K562 (cell line): ENCODE data around the gene TMEM53. TPM values are rescaled to one million over a fixed set of nuclear protein-coding genes. Genes with fewer than 3 reads are reported as not detected.
A peak's percentile ranks its signal among the peaks of the same experiment; 100 is the strongest.

Source experiments
- ARID3B ChIP-seq: fragments of 250-450 bp; sonication (Bioruptor Pico); IDR thresholded peaks from 2 replicates; pipeline ENCODE4 v1.4.0; 2020; ENCODE audit warnings: borderline replicate concordance
- CREB3 ChIP-seq: fragments of 450-650 bp; conservative IDR thresholded peaks from 2 replicates; pipeline ENCODE4 v1.6.1; 2016; ENCODE audit warnings: missing genetic modification characterization, low read depth, mild to moderate bottlenecking, missing compliant biosample characterization, moderate library complexity
- ELF2 ChIP-seq: fragments of 250-450 bp; sonication (Bioruptor Pico); IDR thresholded peaks from 2 replicates; pipeline ENCODE4 v1.5.0; 2021; ENCODE audit warnings: mild to moderate bottlenecking
- FOXP4 ChIP-seq: sonication (generic); formaldehyde crosslinking; IDR thresholded peaks from 2 replicates; pipeline ENCODE4 v1.8.0; 2022; ENCODE audit warnings: mild to moderate bottlenecking, missing genetic modification reagents, borderline replicate concordance
- MBD2 ChIP-seq: sonication (generic); IDR thresholded peaks from 2 replicates; pipeline ENCODE4 v1.6.1; 2016; ENCODE audit warnings: low read depth, borderline replicate concordance
- NR3C1 ChIP-seq: sonication (generic); formaldehyde crosslinking; IDR thresholded peaks from 2 replicates; pipeline ENCODE4 v1.8.1; 2022; ENCODE audit warnings: missing genetic modification reagents
- RCOR1 ChIP-seq, 2 experiments: IDR thresholded peaks; 2 replicates each; pipeline ENCODE4 v1.6.1; 2012; ENCODE audit warnings: low read depth in 2 of 2, low read length in 2 of 2, borderline replicate concordance in 1 of 2, improper control_type of control experiment in 1 of 2
- SMAD1 ChIP-seq: fragments of 150-350 bp; IDR thresholded peaks from 2 replicates; pipeline ENCODE4 v1.6.1; 2014; ENCODE audit warnings: low read length, low read depth; ENCODE audit not compliant: partially characterized antibody
- XRCC5 ChIP-seq: fragments of 200-400 bp; formaldehyde crosslinking; IDR thresholded peaks from 2 replicates; pipeline ENCODE4 v1.6.1; 2017; ENCODE audit warnings: low read depth, mild to moderate bottlenecking, low read length
- ZBTB1 ChIP-seq: sonication (generic); formaldehyde crosslinking; IDR thresholded peaks from 2 replicates; pipeline ENCODE4 v1.8.1; 2023; ENCODE audit warnings: missing genetic modification reagents, low read depth, mild to moderate bottlenecking, borderline replicate concordance
- ZFP91 ChIP-seq: sonication (generic); formaldehyde crosslinking; IDR thresholded peaks from 2 replicates; pipeline ENCODE4 v1.8.0; 2022; ENCODE audit warnings: mild to moderate bottlenecking, missing genetic modification reagents
- ZNF263 ChIP-seq: sonication (generic); formaldehyde crosslinking; IDR thresholded peaks from 2 replicates; pipeline ENCODE4 v1.8.0; 2022; ENCODE audit warnings: mild to moderate bottlenecking, missing genetic modification reagents, borderline replicate concordance
- polyA plus RNA-seq, 8 experiments: library from polyadenylated mRNA; depleted of rRNA in 4 of 8; stranded (reverse) in 5 of 8; unstranded in 3 of 8; fragments of >200 nt; fragmentation: Nextera tagmentation in 2 of 8; fragmentation: Illumina TruSeq in 1 of 8; extraction: Ambion mirVana in 2 of 8; extraction: Trizol in 1 of 8; gene quantifications; 2 replicates each; pipeline versions ENCODE4 v1.2.1 to v1.2.3, GENCODE V29; 2011 to 2014; ENCODE audit warnings: inconsistent platforms in 1 of 8, missing spikeins in 1 of 8
- total RNA-seq, 7 experiments: library from RNA; depleted of rRNA in 6 of 7; stranded (reverse); fragments of >200 nt in 6 of 7; fragmentation: Illumina TruSeq in 2 of 7; extraction: Trizol in 2 of 7; gene quantifications; 2 replicates each; pipeline versions ENCODE4 v1.2.1 to v1.2.3, GENCODE V29; 2011 to 2021; ENCODE audit warnings: low replicate concordance in 1 of 7

TMEM53 gene
- total and polyA plus RNA-seq, 9 of the 15 experiments (the other 6 are each of a cell fraction or from before 2014, with no cell fraction given) = 0.23 to 3.7 (median 2.0) TPM

GRCh38 chr1:44632598-44632997 is 41.7 kb downstream of the TMEM53 start (continued):
- TF ChIP-seq ZFP91 (CRISPR knock-in tag) (no peak), MBD2 (no peak), CREB3 (tag) (0 out of 2 replicates have a peak, but pooled peaks have one; percentile 9), ZNF263 (no peak), ZBTB1 (no peak), XRCC5 (no peak), SMAD1 (no peak), ELF2 (no peak), NR3C1 (CRISPR knock-in tag) (no peak), RCOR1 (IDR thresholded peaks at IDR 0.05; ENCODE audit: borderline replicate concordance in 1 of 2, low read depth in 2 of 2, low read length in 2 of 2) (0 out of 4 replicates have a peak, but pooled peaks of 1 of the 2 experiments have one; percentile 21), FOXP4 (CRISPR knock-in tag) (no peak), ARID3B (CRISPR knock-in tag) (no peak)
